Endothelial cell of umbilical vein (primary cell): ENCODE results near the gene ASB14. TPM values are rescaled to one million over a fixed set of nuclear protein-coding genes. Genes with fewer than 3 reads are reported as not detected.

ENCODE experiments used
- BruUV-seq: library from RNA; stranded (reverse); fragments of 400-500 nt; replicated peaks from 2 replicates; lab custom pipeline; 2021; lab: Mats Ljungman, UMichigan
- CTCF ChIA-PET: fragments of 300-600, 350-600 bp; sonication (Branson Sonifier 250); formaldehyde crosslinking; loops from one replicate; lab custom pipeline; 2021; ENCODE audit warnings: antibody characterized with exemption, inconsistent platforms; lab: Charles Lee
- POLR2A ChIA-PET: fragments of 300-600, 350-600 bp; sonication (Branson Sonifier 250); formaldehyde crosslinking; loops from one replicate; lab custom pipeline; 2021; ENCODE audit warnings: antibody characterized with exemption, inconsistent platforms; lab: Charles Lee
- DNase-seq: peaks from one replicate; pipeline ENCODE4 v3.0.0-alpha.2; 2011; ENCODE audit warnings: low read depth, low spot score
- FAIRE-seq: peaks from 2 replicates; lab custom pipeline; 2011; peaks lifted over from hg19 to GRCh38; lab: Jason Lieb, UNC
- H2AFZ ChIP-seq: 2 replicates; pipeline ENCODE4 v1.6.0; 2012; ENCODE audit warnings: low read depth, low read length, control low read depth, inconsistent platforms
- H3K27ac ChIP-seq: 2 replicates; pipeline ENCODE4 v1.5.1; 2011; ENCODE audit warnings: low read depth, mild to moderate bottlenecking, control low read depth, low read length, moderate library complexity; ENCODE audit not compliant: insufficient read depth
- H3K27me3 ChIP-seq, 2 experiments: 2 replicates each; pipeline versions ENCODE4 v1.6.0 to v1.6.1; 2011; ENCODE audit warnings: low read length in 2 of 2, mixed read lengths in 1 of 2; ENCODE audit not compliant: control insufficient read depth in 2 of 2, insufficient read depth in 2 of 2
- H3K36me3 ChIP-seq, 2 experiments: 2 replicates in 1 of 2; 3 replicates in 1 of 2; pipeline ENCODE4 v1.5.1; 2011; ENCODE audit warnings: low read length in 2 of 2, mild to moderate bottlenecking in 1 of 2, moderate library complexity in 1 of 2; ENCODE audit not compliant: control insufficient read depth in 2 of 2, insufficient read depth in 2 of 2; ENCODE audit errors: extremely low read depth in 1 of 2
- H3K4me1 ChIP-seq: 3 replicates; pipeline ENCODE4 v1.5.1; 2011; ENCODE audit warnings: mild to moderate bottlenecking, low read length; ENCODE audit not compliant: control insufficient read depth, insufficient read depth; ENCODE audit errors: extremely low read depth
- H3K4me2 ChIP-seq: 2 replicates; pipeline ENCODE4 v1.6.1; 2011; ENCODE audit warnings: low read length, control low read depth, mixed read lengths; ENCODE audit not compliant: insufficient read depth
- H3K4me3 ChIP-seq, 3 experiments: fragments of 200-600 bp in 1 of 3; sonication (generic), shearing (Covaris generic) in 1 of 3; replicated peaks in 1 of 3; 2 replicates each; pipeline ENCODE4 v1.5.1; 2011 to 2016; ENCODE audit warnings: control low read depth in 3 of 3, low read length in 3 of 3, mild to moderate bottlenecking in 2 of 3, inconsistent platforms in 1 of 3, low read depth in 1 of 3, moderate library complexity in 1 of 3; ENCODE audit not compliant: insufficient read depth in 1 of 3
- H3K79me2 ChIP-seq: 2 replicates; pipeline ENCODE4 v1.6.0; 2012; ENCODE audit warnings: low read length, inconsistent platforms; ENCODE audit not compliant: control insufficient read depth, insufficient read depth
- H3K9ac ChIP-seq: replicated peaks from 2 replicates; pipeline ENCODE3; 2011; ENCODE audit warnings: low read length, control low read depth; ENCODE audit not compliant: insufficient read depth; ENCODE audit errors: extremely low read depth
- H3K9me1 ChIP-seq: replicated peaks from 3 replicates; pipeline ENCODE4 v1.6.0; 2011; ENCODE audit warnings: mild to moderate bottlenecking, low read length; ENCODE audit not compliant: control insufficient read depth, insufficient read depth; ENCODE audit errors: extremely low read depth
- H3K9me3 ChIP-seq: replicated peaks from 2 replicates; pipeline ENCODE4 v1.5.1; 2012; ENCODE audit warnings: low read length, inconsistent platforms; ENCODE audit not compliant: control insufficient read depth, insufficient read depth
- H4K20me1 ChIP-seq: replicated peaks from 2 replicates; pipeline ENCODE3; 2011; ENCODE audit warnings: mild to moderate bottlenecking, low read length; ENCODE audit not compliant: control insufficient read depth, insufficient read depth; ENCODE audit errors: extremely low read depth
- FOS ChIP-seq: IDR thresholded peaks from 2 replicates; pipeline ENCODE4 v1.6.1; 2011; ENCODE audit warnings: mild to moderate bottlenecking, low read length, moderate library complexity, borderline replicate concordance; ENCODE audit not compliant: insufficient read depth
- MYC ChIP-seq: IDR thresholded peaks from one replicate; pipeline ENCODE4 v1.6.1; 2011; ENCODE audit warnings: mild to moderate bottlenecking, low read depth, low read length
- dilution Hi-C: fragments of 300-500 bp; cut with MboI; formaldehyde crosslinking; loops from one replicate; pipeline ENCODE4 v1.15.0; 2019; ENCODE audit warnings: low sequenced_read_pairs; ENCODE audit not compliant: extremely low pct_ligation_motif_present
- intact Hi-C: fragments of 100-400 bp; cut with micrococcal nuclease; formaldehyde crosslinking; loops from one replicate; pipeline ENCODE4 v1.10.0; 2022
- polyA plus RNA-seq, 4 experiments: library from polyadenylated mRNA; depleted of rRNA in 3 of 4; stranded (reverse) in 3 of 4; unstranded in 1 of 4; fragments of >200 nt; gene quantifications; 2 replicates each; pipeline versions ENCODE4 v1.2.1 to v1.2.3, GENCODE V29; 2011 to 2012; ENCODE audit warnings: missing spikeins in 1 of 4
- total RNA-seq: library from RNA; stranded (reverse); gene quantifications from 2 replicates; pipeline ENCODE4 v1.2.3, GENCODE V29; 2021

The ASB14 gene
- total and polyA plus RNA-seq, 2 donors (not counting 3 experiments of a cell fraction or from before 2014, with no cell fraction given), result 0.01 TPM; not detected in 1

GRCh38 chr3:57233799-57234198, 58.7 kb downstream of the ASB14 start:
- ChIA-PET POLR2A (no interaction called here), CTCF (interaction anchor here (1.0 to 1.7 kb wide), 5 partner anchors 12 to 164 kb away, joined by 3 to 5 read pairs (median 3); no protein-coding TSS in a partner anchor)
- Histone ChIP-seq H3K9ac (no peak overlapping the region), H3K27ac (no peak overlapping the region), H3K4me3 (no peak overlapping the region), H3K9me3 (no peaks in the 10 kb centered on the region), H3K36me3 (peaks cover 0 to 4% of the 10 kb centered on the region in 2 experiments), H3K4me2 (no peak overlapping the region), H3K79me2 (peaks cover 43% of the 10 kb centered on the region), H2AFZ (no peak overlapping the region), H3K4me1 (peaks cover 8% of the 10 kb centered on the region), H3K9me1 (no peaks in the 10 kb centered on the region), H4K20me1 (no peaks in the 10 kb centered on the region), H3K27me3 (no peaks in the 10 kb centered on the region)
- dilution Hi-C loops, result no loop called here
- no TSS peak for BruUV-seq
- DNase-seq (no peak), FAIRE-seq (no peak)
- TF ChIP-seq MYC, result no peak
- intact Hi-C loops, result no loop called here

- Histone ChIP-seq H3K4me2 (no peak overlapping the region), H3K9me1 (no peaks in the 10 kb centered on the region), H3K4me3 (no peak overlapping the region), H4K20me1 (no peaks in the 10 kb centered on the region), H3K4me1 (peaks cover 18% of the 10 kb centered on the region), H3K9me3 (no peaks in the 10 kb centered on the region), H3K9ac (no peak overlapping the region), H3K79me2 (peaks cover 45% of the 10 kb centered on the region), H2AFZ (no peak overlapping the region), H3K36me3 (no peaks in the 10 kb centered on the region), H3K27ac (no peak overlapping the region), H3K27me3 (no peaks in the 10 kb centered on the region)
- dilution Hi-C loops, result no loop called here
- FAIRE-seq (no peak), DNase-seq (no peak)
- POLR2A ChIA-PET, result no interaction called here
- BruUV-seq, result no TSS peak
- no peak for TF ChIP-seq FOS
- CTCF ChIA-PET, result no interaction called here
- intact Hi-C loops, result no loop called here
Measured at GRCh38 chr3:57230006-57230405, 62.5 kb downstream of the ASB14 start.
